Stimulated activated CD4-positive, alpha-beta T cell treated with anti-CD3 and anti-CD28 coated beads, Interleukin-2, amount 100 ng/mL, for 24 hours (primary cell): Measurements from ENCODE around the gene RETREG3.
"Not testable (repeated sequence)": the region's sequence is repeated elsewhere in the genome, so short reads cannot be mapped to it uniquely, and the experiment has no call there.

Experiments used
- DNase-seq, 2 donors: peaks; one replicate each; pipeline ENCODE4 v3.0.0-alpha.2; 2020

The RETREG3 gene

DNA sequence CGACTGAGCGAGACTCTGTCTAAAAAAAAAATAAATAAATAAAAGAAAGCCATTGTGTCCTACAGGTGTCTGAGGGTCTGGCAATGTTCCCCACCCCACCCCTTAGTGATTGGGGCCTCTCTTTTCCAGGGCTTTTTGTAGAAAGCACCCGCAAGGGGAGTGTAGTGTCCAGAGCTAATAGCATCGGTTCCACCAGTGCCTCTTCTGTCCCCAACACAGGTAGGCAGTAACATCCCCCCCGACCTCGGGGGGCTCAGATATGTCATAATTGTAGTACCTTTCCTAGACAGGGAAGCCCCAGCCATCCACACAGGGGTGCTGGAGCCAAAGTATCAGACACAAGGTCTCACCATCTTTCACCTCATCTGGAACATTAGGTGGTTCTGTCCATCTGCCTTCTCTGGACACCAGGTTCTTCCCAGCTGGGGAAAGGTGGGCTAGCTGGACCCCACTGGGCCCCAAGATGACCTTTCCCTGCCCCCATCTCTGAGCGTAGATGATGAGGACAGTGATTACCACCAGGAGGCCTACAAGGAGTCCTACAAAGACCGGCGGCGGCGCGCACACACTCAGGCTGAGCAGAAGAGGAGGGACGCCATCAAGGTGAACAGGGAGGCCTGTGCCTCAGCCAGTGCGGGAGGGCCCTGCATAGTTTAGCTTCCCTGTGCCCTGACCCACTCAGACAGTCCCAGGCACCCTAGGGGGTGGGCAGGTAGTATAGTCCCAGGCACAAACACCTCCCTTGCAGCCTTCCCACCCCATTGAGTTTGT is 40.6 kb downstream of the RETREG3 start:
- no peak for DNase-seq

DNA sequence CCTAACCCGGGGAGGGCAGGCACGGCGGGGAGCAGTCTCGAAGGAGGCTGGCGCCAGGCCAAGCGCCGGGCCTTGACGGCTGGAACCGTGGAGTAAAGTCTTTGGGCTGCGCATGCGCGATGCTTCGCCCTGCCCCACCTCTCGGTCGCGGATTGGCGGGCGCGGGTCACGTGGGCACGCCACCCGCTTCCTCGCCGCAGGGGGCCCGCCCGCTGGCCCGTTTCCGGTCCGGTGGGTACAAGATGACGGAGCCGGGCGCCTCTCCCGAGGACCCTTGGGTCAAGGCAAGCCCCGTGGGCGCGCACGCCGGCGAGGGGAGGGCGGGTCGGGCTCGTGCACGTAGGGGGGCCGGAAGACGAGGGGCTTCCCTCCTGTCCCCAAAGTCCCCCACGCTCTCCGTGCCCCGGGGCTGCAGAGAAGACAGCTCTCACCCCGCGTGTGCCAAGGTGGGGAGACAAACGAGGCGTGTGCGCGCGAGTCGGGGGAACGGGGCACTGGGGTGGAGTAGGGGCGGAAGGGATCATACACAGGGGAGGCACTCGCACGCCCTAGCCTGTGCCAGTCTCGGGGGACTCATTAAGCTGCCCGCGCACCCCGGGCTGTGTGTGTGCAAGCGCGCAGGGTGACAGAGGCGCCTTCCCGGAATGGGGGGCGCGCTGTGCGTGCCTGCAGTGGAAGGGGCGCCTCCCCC is 42.1 kb downstream of the RETREG3 start, which contains the start of gene MLX:
TSS of gene MLX (plus strand) at position 218 of the 691 bp plus-strand sequence. CDS start at position 243, 25 bp downstream.
- peak; percentile 92 to 94 for DNase-seq

DNA sequence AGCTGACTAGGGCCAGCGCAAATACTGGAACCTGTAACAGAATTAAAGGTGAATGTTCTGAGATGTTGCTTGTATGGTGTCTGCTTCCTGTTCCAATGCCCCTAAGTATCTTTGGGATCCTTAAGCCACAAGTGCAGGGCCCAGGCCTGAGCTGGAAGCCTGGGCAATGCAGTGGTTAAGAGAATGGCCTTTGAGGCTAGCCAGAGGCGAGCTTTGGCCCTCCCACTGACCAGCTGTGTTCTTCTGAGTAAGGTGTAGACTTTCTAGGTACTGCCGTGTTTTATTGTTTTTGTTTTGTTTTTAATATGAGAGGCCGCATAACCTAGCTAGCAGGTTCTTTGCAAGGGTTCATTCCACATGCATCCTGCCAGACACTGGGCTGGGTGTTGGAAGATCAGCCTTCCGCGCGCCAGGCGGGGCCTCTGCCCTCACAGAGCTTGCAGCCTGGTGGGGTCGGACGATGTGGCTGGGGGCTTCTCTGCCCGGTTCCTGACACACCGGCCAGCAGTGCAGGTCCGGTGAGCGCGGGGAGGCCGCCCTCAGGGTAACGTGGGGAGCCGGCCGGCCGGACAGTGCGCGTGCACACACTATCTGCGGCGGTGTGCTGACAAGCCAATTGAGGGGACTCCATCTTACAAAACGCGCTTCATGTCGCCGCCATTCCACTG is 42.8 kb downstream of the RETREG3 start:
- DNase-seq: peak in 1 of 2 donors; percentile 13

DNA sequence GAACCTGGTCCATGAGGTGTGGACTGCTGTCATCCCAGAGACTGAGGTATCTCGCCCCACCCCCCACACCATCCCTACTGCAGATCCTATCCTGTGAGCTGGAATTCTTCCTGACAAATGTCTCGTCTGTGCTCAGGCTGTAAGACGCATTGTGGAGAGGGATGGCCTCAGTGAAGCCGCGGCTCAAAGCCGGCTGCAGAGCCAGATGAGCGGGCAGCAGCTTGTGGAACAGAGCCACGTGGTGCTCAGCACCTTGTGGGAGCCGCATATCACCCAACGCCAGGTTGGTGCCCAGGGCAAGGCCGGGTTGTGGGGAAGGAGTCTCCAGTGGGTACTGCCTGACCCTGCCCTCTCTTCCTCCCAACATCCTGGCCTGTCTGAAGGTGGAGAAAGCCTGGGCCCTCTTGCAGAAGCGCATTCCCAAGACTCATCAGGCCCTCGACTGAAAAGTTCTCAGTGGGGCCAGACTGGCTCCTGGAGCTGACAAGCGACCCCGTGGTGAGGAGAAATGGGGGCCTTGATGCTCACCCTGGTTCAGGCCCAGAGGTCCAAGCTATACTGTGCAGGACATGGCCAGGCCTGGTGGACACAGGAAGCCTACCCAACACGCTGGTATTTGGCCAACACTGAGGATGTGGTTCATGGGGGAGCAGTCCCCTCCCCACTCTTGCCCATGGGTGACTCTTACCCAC is 43.5 kb downstream of the RETREG3 start:
- DNase-seq: no peak

DNA sequence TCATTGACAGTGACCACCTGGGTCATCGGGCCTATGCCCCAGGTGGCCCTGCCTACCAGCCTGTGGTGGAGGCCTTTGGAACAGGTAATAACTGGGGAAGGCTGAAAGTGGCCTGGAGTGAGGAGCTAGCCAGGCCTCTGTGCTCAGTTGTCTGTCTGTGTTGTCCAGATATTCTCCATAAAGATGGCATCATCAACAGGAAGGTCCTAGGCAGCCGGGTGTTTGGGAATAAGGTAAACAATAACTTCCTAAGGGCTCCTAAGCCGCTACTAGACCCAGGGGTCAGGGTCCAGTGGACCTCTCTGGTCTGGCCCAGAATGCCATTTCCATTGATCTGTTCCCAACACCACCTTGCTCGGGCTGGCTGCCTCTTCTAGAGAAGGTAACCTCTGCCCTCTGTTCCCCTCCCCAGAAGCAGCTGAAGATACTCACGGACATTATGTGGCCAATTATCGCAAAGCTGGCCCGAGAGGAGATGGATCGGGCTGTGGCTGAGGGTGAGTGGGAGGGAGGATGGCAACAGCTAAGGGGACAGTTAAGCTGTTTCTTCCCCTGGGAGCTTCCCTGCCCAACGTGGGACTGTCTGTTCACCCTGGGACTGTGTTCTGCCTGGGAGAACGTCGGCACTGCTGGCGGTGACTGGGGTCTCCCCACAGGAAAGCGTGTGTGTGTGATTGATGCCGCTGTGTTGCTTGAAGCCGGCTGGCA is 44.2 kb downstream of the RETREG3 start:
- DNase-seq: no peak

DNA sequence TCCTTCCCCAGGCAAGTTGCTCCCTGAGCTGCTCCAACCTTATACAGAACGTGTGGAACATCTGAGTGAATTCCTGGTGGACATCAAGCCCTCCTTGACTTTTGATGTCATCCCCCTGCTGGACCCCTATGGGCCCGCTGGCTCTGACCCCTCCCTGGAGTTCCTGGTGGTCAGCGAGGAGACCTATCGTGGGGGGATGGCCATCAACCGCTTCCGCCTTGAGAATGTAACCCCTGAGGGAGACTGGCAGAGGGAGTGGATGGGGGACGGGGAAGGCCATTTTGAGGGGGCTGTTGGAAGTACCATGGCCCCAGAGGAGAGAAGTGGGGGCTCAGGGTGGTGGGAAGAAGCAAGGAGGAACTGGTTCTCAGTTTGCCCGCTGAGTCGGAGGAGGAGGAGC is 45.2 kb downstream of the RETREG3 start:
- DNase-seq: no peak

DNA sequence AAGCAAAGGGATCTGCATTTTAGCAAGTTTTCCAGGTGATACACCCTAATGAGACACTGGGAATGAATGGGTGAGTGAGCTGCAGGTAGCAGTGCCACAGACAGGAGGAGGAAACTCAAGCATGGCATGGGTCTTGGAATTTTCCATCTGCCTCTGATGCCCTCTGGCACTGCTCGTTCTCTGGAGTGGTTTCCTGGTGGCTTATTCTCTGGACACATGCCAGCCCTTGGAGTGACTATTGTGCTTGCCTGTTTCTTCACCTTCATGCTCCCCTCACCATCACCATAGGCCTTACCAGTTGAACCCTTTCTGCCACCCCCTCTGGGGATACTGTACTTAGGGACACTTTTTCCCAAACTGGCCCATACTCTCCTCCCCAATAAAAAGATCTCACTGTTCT is 45.6 kb downstream of the RETREG3 start:
- no peak for DNase-seq

DNA sequence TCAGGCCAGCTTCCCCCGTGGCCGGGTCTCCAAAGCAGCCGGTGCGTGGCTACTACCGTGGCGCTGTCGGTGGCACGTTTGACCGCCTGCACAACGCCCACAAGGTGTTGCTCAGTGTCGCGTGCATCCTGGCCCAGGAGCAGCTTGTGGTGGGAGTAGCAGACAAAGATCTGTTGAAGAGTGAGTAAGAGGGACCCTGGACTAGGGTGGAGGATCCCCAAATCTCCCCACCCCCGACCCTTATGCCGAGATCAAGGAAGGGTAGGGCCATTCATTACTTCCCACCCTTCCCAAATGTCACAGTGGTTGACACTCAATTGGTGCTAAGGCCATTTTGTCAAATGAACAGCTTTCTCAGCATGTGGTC is 46.0 kb downstream of the RETREG3 start:
- no peak for DNase-seq

DNA sequence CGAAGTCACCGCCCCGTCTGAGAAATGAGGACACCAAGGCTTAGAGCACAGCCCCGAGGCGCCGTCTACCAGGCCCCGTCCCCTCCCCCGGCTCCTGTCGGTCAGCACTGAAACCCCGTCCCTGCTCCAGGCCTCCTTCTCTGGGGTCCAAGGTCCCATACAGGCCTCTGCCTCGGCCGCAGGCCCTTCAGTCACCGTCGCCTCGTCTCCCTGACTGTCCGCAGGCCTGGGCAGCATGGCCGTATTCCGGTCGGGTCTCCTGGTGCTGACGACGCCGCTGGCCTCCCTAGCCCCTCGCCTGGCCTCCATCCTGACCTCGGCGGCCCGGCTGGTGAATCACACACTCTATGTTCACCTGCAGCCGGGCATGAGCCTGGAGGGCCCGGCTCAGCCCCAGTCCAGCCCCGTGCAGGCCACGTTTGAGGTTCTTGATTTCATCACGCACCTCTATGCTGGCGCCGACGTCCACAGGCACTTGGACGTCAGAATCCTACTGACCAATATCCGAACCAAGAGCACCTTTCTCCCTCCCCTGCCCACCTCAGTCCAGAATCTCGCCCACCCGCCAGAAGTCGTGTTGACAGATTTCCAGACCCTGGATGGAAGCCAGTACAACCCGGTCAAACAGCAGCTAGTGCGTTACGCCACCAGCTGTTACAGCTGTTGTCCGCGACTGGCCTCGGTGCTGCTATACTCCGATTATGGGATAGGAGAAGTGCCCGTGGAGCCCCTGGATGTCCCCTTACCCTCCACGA is 46.6 kb downstream of the RETREG3 start:
- DNase-seq: no peak

DNA sequence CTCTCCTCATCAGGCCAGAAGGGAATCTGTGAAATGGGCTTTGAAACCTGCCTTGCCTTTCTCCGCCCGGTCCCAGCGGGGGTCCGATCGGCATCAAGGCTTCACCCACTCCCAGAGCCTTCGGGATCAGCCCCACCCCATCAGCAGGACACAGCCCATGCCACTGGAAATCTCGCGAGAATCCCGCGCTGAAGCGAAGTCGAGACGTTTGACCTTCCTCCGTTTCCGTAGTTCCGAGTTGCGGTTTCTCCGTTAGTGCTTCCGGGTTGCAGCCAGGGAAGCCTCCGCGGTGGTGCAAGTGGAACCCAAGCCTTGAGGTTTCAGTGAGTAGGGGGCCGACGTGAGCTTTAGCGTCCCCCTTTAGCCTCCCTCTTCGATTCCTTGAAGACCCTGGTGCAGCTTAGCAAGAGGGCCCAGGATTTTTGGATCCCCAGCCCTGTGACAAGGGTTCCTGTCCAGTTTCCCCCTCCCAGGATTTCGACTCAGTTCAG is 47.2 kb downstream of the RETREG3 start, which contains the start of gene COASY:
TSS of gene COASY (plus strand) at position 252 of the 491 bp plus-strand sequence. CDS start 475 bp downstream, outside the sequence.
- peak; percentile 93 to 95 for DNase-seq

DNA sequence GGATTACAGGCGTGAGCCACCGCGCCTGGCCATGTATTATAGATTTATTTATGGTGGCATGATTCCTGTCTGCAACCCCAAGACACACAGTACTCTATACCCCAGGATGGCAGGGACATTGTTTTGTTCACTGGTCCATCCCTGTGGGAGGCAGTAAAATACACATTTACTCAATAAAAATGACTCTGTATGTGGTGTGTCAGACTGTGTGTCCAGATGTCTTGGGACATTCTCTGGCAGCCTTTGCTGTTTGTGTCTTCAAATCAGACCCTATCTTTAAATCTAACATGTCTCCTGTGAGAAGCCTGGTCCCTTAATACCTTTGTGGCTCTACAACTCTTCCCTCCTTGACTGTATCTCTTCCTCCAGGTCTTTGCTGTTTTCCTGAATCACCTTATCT is 48.9 kb downstream of the RETREG3 start:
- no peak for DNase-seq

DNA sequence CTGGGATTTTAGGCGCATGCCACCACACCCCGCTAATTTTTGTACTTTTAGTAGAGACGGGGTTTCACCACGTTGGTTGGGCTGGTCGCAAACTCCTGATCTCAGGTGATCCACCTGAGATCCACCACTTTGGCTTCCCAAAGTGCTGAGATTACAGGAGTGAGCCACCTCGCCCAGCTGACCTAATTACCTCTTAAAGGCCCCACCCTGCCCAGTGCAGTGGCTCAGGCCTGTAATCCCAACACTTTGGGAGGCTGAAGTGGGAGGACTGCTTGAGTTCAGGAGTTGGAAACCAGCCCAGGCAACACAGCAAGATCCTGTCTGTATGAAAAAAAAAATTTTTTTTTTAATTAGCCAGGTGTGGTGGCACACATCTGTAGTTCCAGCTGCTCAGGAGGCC is 50.1 kb downstream of the RETREG3 start:
- DNase-seq: no peak

DNA sequence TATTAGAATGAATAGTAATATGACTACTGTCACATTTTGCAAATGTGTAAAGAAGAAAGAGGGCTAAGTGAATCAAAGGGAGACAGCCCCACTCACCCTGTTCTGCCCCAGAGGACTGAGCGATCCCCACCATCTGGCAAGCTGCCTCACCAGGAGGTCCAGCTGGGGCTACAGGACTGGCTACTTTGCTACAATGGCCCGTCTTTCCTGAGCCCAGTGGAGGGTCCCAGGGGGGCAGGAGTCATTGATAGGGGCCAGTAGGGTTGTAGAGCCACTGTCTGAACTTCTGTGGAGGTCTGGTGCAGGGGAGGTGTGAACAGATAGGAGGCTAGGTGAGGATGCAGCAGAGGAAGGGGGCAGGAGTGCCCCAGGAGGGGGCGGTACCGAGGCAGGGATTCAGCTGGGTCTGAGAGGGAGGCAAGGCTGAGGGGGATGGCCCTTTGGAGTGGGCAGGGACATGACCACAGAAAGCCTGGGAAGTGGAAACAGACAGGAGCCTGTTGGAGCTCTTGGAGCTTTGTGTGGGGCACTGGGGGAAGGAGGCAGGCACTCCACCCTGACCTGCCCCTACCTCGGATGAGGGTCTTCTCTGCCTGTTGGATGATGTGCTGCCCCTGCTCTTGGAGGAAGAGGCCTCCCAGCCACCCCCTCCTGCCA is 53.1 kb downstream of the RETREG3 start:
- not testable (repeated sequence) for DNase-seq

DNA sequence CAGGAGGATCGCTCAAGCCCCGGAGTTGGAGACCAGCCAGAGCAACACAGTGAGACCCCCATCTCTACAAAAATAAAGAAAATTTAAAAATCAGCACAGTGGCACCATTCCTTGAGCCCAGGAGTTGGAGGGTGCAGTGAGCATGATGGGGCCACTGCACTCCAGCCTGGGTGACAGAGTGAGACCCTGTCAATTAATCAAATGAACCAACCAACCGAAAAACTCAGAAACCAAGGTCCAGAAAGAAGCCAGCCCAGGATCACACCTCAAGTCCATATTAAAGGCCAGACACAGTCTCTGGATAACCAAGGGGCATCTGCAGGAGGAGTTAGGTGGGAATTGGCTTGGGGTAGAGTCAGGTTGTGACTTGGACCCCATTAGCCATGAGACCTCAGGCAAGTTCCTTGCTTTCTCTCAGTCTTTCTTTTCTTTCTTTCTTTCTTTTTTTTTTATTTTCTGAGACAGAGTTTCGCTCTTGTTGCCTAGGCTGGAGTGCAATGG is 54.0 kb downstream of the RETREG3 start:
- no peak for DNase-seq

DNA sequence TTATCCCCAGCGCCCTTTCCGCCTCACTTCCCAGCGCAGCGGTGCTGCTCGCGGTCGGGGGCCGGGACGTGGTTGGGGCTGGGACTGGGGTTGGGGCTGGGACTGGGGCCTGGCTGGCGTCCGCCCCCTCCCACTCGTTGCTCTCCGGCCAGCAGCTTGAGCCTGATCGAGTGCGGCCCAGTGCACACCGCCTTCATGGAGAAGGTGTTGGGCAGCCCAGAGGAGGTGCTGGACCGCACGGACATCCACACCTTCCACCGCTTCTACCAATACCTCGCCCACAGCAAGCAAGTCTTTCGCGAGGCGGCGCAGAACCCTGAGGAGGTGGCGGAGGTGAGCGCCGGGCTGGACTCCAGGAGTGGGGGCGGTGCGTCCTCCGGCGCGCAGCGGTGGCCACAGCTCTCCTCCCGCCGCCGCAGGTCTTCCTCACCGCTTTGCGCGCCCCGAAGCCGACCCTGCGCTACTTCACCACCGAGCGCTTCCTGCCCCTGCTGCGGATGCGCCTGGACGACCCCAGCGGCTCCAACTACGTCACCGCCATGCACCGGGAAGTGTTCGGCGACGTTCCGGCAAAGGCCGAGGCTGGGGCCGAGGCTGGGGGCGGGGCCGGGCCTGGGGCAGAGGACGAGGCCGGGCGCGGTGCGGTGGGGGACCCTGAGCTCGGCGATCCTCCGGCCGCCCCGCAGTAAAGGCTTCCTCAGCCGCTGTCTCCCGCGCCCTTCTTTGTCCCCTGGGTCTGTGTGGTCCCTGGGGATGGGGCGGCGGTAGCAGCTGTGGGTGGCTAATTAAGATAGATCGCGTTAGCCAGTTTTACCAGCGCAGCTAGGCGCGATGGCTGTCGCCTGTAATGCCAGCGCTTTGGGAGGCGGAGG is 54.7 kb downstream of the RETREG3 start:
- peak; percentile 73 to 86 for DNase-seq

DNA sequence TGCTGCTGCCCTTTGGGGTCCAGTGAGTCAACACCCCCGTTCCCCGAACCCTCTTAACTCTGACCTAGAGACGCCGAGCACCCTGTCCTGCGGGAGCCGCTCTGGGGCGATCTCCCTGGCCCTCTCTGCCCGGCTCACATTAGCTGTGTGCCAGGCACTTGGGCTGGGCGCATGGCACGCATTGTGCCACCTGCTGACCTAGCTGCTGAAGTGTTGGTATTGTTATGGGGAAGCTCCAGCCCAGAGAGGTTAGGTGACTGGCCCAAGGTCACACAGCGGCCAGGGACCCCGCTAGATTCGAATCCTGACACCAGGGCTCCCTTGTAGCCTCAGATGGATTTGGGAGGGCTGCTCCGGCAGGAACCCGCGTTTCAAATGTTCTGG is 55.3 kb downstream of the RETREG3 start:
- DNase-seq: peak in 1 of 2 donors; percentile 31

DNA sequence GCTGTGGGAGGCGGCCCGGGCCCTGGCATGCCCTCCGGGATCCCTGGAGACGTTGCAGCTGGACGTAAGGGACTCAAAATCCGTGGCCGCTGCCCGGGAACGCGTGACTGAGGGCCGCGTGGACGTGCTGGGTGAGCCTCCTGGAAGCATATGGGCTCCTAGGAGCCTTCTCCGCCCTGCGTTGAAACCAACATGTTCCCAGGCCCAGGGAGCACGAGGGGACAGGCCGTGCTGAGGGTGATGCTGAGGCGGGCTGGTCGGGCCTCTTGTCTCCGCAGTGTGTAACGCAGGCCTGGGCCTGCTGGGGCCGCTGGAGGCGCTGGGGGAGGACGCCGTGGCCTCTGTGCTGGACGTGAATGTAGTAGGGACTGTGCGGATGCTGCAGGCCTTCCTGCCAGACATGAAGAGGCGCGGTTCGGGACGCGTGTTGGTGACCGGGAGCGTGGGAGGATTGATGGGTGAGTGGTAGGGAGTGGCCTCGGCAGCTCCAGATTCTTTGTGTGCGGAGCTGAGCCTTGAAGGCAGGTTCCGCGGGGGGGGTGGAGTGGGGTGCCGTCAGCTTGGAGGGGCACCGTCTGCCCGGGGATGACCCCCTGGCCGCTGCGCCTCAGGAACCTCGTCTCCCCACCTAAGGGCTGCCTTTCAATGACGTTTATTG is 55.9 kb downstream of the RETREG3 start:
- DNase-seq: no peak

DNA sequence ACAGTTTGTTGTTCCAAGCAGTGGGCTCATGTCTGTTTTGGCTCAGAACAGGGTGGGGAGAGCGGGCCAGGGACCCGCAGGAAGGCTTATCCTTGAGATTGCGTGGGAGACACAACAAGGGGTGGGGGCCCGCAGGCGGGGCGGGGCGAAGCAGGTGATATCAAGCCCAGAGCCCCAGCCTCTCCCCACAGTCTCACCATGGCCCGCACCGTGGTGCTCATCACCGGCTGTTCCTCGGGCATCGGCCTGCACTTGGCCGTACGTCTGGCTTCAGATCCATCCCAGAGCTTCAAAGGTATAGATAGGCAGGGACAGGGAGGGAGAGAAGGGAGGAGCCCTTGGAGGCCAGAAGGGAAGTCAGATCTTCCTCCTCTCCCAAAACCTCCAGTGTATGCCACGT is 56.4 kb downstream of the RETREG3 start, which contains the start of gene HSD17B1:
TSS of gene HSD17B1 (plus strand) at position 188 of the 400 bp plus-strand sequence. CDS start at position 199, 11 bp downstream.
- not testable (repeated sequence) for DNase-seq
